CD4-positive, alpha-beta memory T cell (primary cell): ENCODE measurements around the gene NT5DC3. TPM values are rescaled to one million over a fixed set of nuclear protein-coding genes. Genes with fewer than 3 reads are reported as not detected.
"Not testable (repeated sequence)": the region's sequence is repeated elsewhere in the genome, so short reads cannot be mapped to it uniquely, and the experiment has no call there.

Experiments used
- CTCF ChIA-PET: fragments of 350-600 bp; sonication (Branson Sonifier 250); formaldehyde crosslinking; loops from one replicate; lab custom pipeline; 2021; ENCODE audit warnings: inconsistent platforms; ENCODE audit not compliant: partially characterized antibody; lab: Charles Lee
- POLR2A ChIA-PET: fragments of 350-600 bp; sonication (Branson Sonifier 250); formaldehyde crosslinking; loops from one replicate; lab custom pipeline; 2021; ENCODE audit not compliant: partially characterized antibody; lab: Charles Lee
- DNase-seq, 5 donors: peaks; one replicate each; pipeline versions ENCODE4 v3.0.0 to v3.0.0-alpha.2; 2020 to 2022; ENCODE audit warnings: mixed read lengths in 1 of 5
- H3K27ac ChIP-seq: one replicate; pipeline ENCODE4 v1.7.0; 2013; ENCODE audit warnings: low read depth, low read length
- H3K27me3 ChIP-seq: 2 replicates; pipeline ENCODE4 v1.7.0; 2013; ENCODE audit warnings: mild to moderate bottlenecking, low read length, moderate library complexity; ENCODE audit not compliant: insufficient read depth
- H3K36me3 ChIP-seq: 2 replicates; pipeline ENCODE4 v1.7.0; 2013; ENCODE audit warnings: mild to moderate bottlenecking, low read length, moderate library complexity; ENCODE audit not compliant: insufficient read depth
- H3K4me1 ChIP-seq: 2 replicates; pipeline ENCODE4 v1.7.0; 2013; ENCODE audit warnings: mild to moderate bottlenecking, low read length, moderate library complexity; ENCODE audit not compliant: insufficient read depth
- H3K4me3 ChIP-seq, 2 donors: one replicate each; pipeline ENCODE4 v1.7.0; 2013; ENCODE audit warnings: low read length in 2 of 2, mild to moderate bottlenecking in 1 of 2
- H3K9me3 ChIP-seq, 2 donors: one replicate each; pipeline ENCODE4 v1.7.0; 2013; ENCODE audit warnings: low read length in 2 of 2, control low read depth in 1 of 2; ENCODE audit not compliant: control insufficient read depth in 1 of 2
- H3K27ac Mint-ChIP-seq, 7 donors: one replicate each; pipeline ENCODE4 v1.8.0; 2020 to 2021; ENCODE audit warnings: mixed read lengths in 7 of 7, mild to moderate bottlenecking in 6 of 7, inconsistent platforms in 3 of 7, moderate library complexity in 3 of 7
- H3K27me3 Mint-ChIP-seq, 2 donors: one replicate each; pipeline ENCODE4 v1.8.0; 2020 to 2021; ENCODE audit warnings: mixed read lengths in 2 of 2
- H3K36me3 Mint-ChIP-seq, 2 donors: one replicate each; pipeline ENCODE4 v1.8.0; 2020 to 2021; ENCODE audit warnings: mixed read lengths in 2 of 2, inconsistent platforms in 1 of 2, mild to moderate bottlenecking in 1 of 2
- H3K4me1 Mint-ChIP-seq, 4 donors: one replicate each; pipeline ENCODE4 v1.8.0; 2020 to 2021; ENCODE audit warnings: mixed read lengths in 4 of 4, mild to moderate bottlenecking in 1 of 4
- H3K4me3 Mint-ChIP-seq, 8 donors: one replicate each; pipeline ENCODE4 v1.8.0; 2020 to 2021; ENCODE audit warnings: mixed read lengths in 8 of 8, mild to moderate bottlenecking in 7 of 8, moderate library complexity in 6 of 8, inconsistent platforms in 3 of 8
- H3K9me3 Mint-ChIP-seq, 8 donors: one replicate each; pipeline ENCODE4 v1.8.0; 2020 to 2021; ENCODE audit warnings: mixed read lengths in 8 of 8, mild to moderate bottlenecking in 5 of 8, inconsistent platforms in 3 of 8, moderate library complexity in 1 of 8
- intact Hi-C: fragments of 100-400 bp; cut with micrococcal nuclease; formaldehyde crosslinking; loops from one replicate; pipeline ENCODE4 v1.15.1; 2023
- polyA plus RNA-seq, 2 donors: library from polyadenylated mRNA; unstranded; fragments of 300-500 nt; fragmentation: Illumina TruSeq; gene quantifications; one replicate each; pipeline ENCODE4 v1.2.3, GENCODE V29; 2021
- total RNA-seq, 2 experiments: library from RNA; stranded (reverse); gene quantifications; one replicate each; pipeline ENCODE4 v1.2.3, GENCODE V29; 2021

The NT5DC3 gene
- total and polyA plus RNA-seq, 4 experiments from 2014 or later = 1.2 to 6.8 (median 3.7) TPM

- H3K27ac ChIP-seq = no peak overlapping the region
- Mint-ChIP-seq H3K27me3 (no peaks in the 10 kb centered on the region), H3K4me3 (no peak overlapping the region), H3K27ac (no peak overlapping the region), H3K36me3 (peaks cover 33 to 62% of the 10 kb centered on the region in 2 donors), H3K9me3 (no peaks in the 10 kb centered on the region), H3K4me1 (peaks cover 0 to 1% (median 0%) of the 10 kb centered on the region in 4 donors)
- H3K4me3 ChIP-seq = no peak overlapping the region
- no peaks in the 10 kb centered on the region for H3K36me3 ChIP-seq
- no peaks in the 10 kb centered on the region for H3K4me1 ChIP-seq
- intact Hi-C loops = no loop called here
- CTCF ChIA-PET = no interaction called here
- POLR2A ChIA-PET = no interaction called here
- no peaks in the 10 kb centered on the region for H3K9me3 ChIP-seq
- DNase-seq = no peak
- H3K27me3 ChIP-seq = no peaks in the 10 kb centered on the region
Observed at GRCh38 chr12:103810111-103810510, 30.9 kb downstream of the NT5DC3 start.

GRCh38 chr12:103809639-103810038 is 31.4 kb downstream of the NT5DC3 start:
- H3K4me3 ChIP-seq = not testable (repeated sequence)
- H3K36me3 Mint-ChIP-seq = peaks cover 30 to 59% of the 10 kb centered on the region in 2 donors

GRCh38 chr12:103809154-103809553 is 31.9 kb downstream of the NT5DC3 start:
- H3K27ac Mint-ChIP-seq = no peak overlapping the region
- ChIA-PET POLR2A (no interaction called here), CTCF (no interaction called here)
- DNase-seq = no peak
- Histone ChIP-seq H3K9me3 (no peaks in the 10 kb centered on the region), H3K27ac (no peak overlapping the region), H3K27me3 (no peaks in the 10 kb centered on the region), H3K4me3 (no peak overlapping the region), H3K36me3 (no peaks in the 10 kb centered on the region), H3K4me1 (no peaks in the 10 kb centered on the region)
- H3K4me1 Mint-ChIP-seq = peaks cover 0 to 1% (median 0%) of the 10 kb centered on the region in 4 donors
- H3K27me3 Mint-ChIP-seq = no peaks in the 10 kb centered on the region
- intact Hi-C loops = no loop called here
- no peaks in the 10 kb centered on the region for H3K9me3 Mint-ChIP-seq
- no peak overlapping the region for H3K4me3 Mint-ChIP-seq
- peaks cover 29 to 55% of the 10 kb centered on the region in 2 donors for H3K36me3 Mint-ChIP-seq

More at GRCh38 chr12:103809639-103810038, 31.4 kb downstream of the NT5DC3 start:
- H3K9me3 Mint-ChIP-seq, H3K27ac Mint-ChIP-seq, POLR2A ChIA-PET, H3K36me3 ChIP-seq, H3K4me3 Mint-ChIP-seq, DNase-seq, H3K27ac ChIP-seq, H3K4me1 ChIP-seq, H3K27me3 Mint-ChIP-seq, H3K27me3 ChIP-seq, H3K9me3 ChIP-seq, H3K4me1 Mint-ChIP-seq, intact Hi-C loops, CTCF ChIA-PET: not testable (repeated sequence)

GRCh38 chr12:103808239-103808880 is 32.7 kb downstream of the NT5DC3 start:
- Histone ChIP-seq H3K9me3 (no peaks in the 10 kb centered on the region), H3K36me3 (no peaks in the 10 kb centered on the region), H3K27me3 (no peaks in the 10 kb centered on the region), H3K4me3 (no peak overlapping the region), H3K4me1 (no peaks in the 10 kb centered on the region), H3K27ac (no peak overlapping the region)
- Mint-ChIP-seq H3K27me3 (no peaks in the 10 kb centered on the region), H3K36me3 (peaks cover 24 to 55% of the 10 kb centered on the region in 2 donors), H3K4me3 (no peak overlapping the region), H3K4me1 (peaks cover 0 to 1% (median 0%) of the 10 kb centered on the region in 4 donors), H3K9me3 (no peaks in the 10 kb centered on the region), H3K27ac (no peak overlapping the region)
- intact Hi-C loops = no loop called here
- POLR2A ChIA-PET = no interaction called here
- DNase-seq = no peak
- CTCF ChIA-PET = no interaction called here

- intact Hi-C loops = no loop called here
- no peaks in the 10 kb centered on the region for H3K9me3 Mint-ChIP-seq
- Histone ChIP-seq H3K27me3 (no peaks in the 10 kb centered on the region), H3K9me3 (no peaks in the 10 kb centered on the region), H3K36me3 (no peaks in the 10 kb centered on the region), H3K4me3 (no peak overlapping the region), H3K4me1 (no peaks in the 10 kb centered on the region), H3K27ac (no peak overlapping the region)
- no peak for DNase-seq
- no peak overlapping the region for H3K27ac Mint-ChIP-seq
- ChIA-PET CTCF (no interaction called here), POLR2A (no interaction called here)
- peaks cover 0 to 1% (median 0%) of the 10 kb centered on the region in 4 donors for H3K4me1 Mint-ChIP-seq
- H3K27me3 Mint-ChIP-seq = no peaks in the 10 kb centered on the region
- no peak overlapping the region for H3K4me3 Mint-ChIP-seq
- H3K36me3 Mint-ChIP-seq = peaks cover 22 to 54% of the 10 kb centered on the region in 2 donors
Observed at GRCh38 chr12:103807561-103808238, 33.3 kb downstream of the NT5DC3 start.

- Mint-ChIP-seq H3K9me3 (no peaks in the 10 kb centered on the region), H3K27me3 (no peaks in the 10 kb centered on the region), H3K27ac (no peak overlapping the region), H3K4me1 (peaks cover 0 to 1% (median 0%) of the 10 kb centered on the region in 4 donors), H3K4me3 (no peak overlapping the region), H3K36me3 (peaks cover 22 to 58% of the 10 kb centered on the region in 2 donors)
- H3K27ac ChIP-seq = no peak overlapping the region
- ChIA-PET POLR2A (no interaction called here), CTCF (no interaction called here)
- H3K36me3 ChIP-seq = no peaks in the 10 kb centered on the region
- H3K27me3 ChIP-seq = no peaks in the 10 kb centered on the region
- no peaks in the 10 kb centered on the region for H3K4me1 ChIP-seq
- no peak overlapping the region for H3K4me3 ChIP-seq
- H3K9me3 ChIP-seq = no peaks in the 10 kb centered on the region
- DNase-seq = no peak
- intact Hi-C loops = no loop called here
Observed at GRCh38 chr12:103806803-103807202, 34.2 kb downstream of the NT5DC3 start.

GRCh38 chr12:103805655-103806360 is 35.2 kb downstream of the NT5DC3 start:
- no peak for DNase-seq
- H3K27ac ChIP-seq = no peak overlapping the region
- H3K27me3 ChIP-seq = no peaks in the 10 kb centered on the region
- H3K27ac Mint-ChIP-seq = no peak overlapping the region
- H3K4me3 ChIP-seq = no peak overlapping the region
- H3K4me3 Mint-ChIP-seq = peak overlapping the region in 1 of 8 donors; percentile 22
- H3K36me3 ChIP-seq = no peaks in the 10 kb centered on the region
- H3K36me3 Mint-ChIP-seq = peaks cover 18 to 52% of the 10 kb centered on the region in 2 donors
- POLR2A ChIA-PET = no interaction called here
- intact Hi-C loops = no loop called here
- H3K27me3 Mint-ChIP-seq = no peaks in the 10 kb centered on the region
- no peaks in the 10 kb centered on the region for H3K4me1 ChIP-seq
- CTCF ChIA-PET = no interaction called here
- peaks cover 0 to 1% (median 0%) of the 10 kb centered on the region in 4 donors for H3K4me1 Mint-ChIP-seq
- no peaks in the 10 kb centered on the region for H3K9me3 Mint-ChIP-seq
- no peaks in the 10 kb centered on the region for H3K9me3 ChIP-seq
